Measurements from ENCODE around the gene ACTN1.
"Not testable (repeated sequence)": the region's sequence is repeated elsewhere in the genome, so short reads cannot be mapped to it uniquely, and the experiment has no call there.

Gene ACTN1

GRCh38 chr14:68862954-68863594, 116.0 kb downstream of the ACTN1 start:
- peak; percentile 57 for DNase-seq (ENCODE audit: low read depth)

- DNase-seq (ENCODE audit: low read depth): no peak
Measured at GRCh38 chr14:68860771-68861170, 118.3 kb downstream of the ACTN1 start.

GRCh38 chr14:68857516-68858070, 121.5 kb downstream of the ACTN1 start:
- no peak for DNase-seq (ENCODE audit: low read depth)

GRCh38 chr14:68856572-68856971, 122.5 kb downstream of the ACTN1 start:
- no peak for DNase-seq (ENCODE audit: low read depth)

- no peak for DNase-seq (ENCODE audit: low read depth)
Measured at GRCh38 chr14:68854421-68854820, 124.7 kb downstream of the ACTN1 start.

- DNase-seq (ENCODE audit: low read depth): no peak
Measured at GRCh38 chr14:68853749-68854148, 125.4 kb downstream of the ACTN1 start.

- DNase-seq (ENCODE audit: low read depth): not testable (repeated sequence)
Measured at GRCh38 chr14:68852493-68852892, 126.6 kb downstream of the ACTN1 start.

GRCh38 chr14:68851078-68851477, 128.0 kb downstream of the ACTN1 start:
- no peak for DNase-seq (ENCODE audit: low read depth)

GRCh38 chr14:68849416-68849815, 129.7 kb downstream of the ACTN1 start:
- DNase-seq (ENCODE audit: low read depth): no peak

- DNase-seq (ENCODE audit: low read depth): no peak
Measured at GRCh38 chr14:68848253-68848652, 130.8 kb downstream of the ACTN1 start.

GRCh38 chr14:68847640-68848039, 131.5 kb downstream of the ACTN1 start:
- DNase-seq (ENCODE audit: low read depth): not testable (repeated sequence)

GRCh38 chr14:68846466-68846865, 132.6 kb downstream of the ACTN1 start:
- no peak for DNase-seq (ENCODE audit: low read depth)

GRCh38 chr14:68844210-68844545, 134.9 kb downstream of the ACTN1 start:
- DNase-seq (ENCODE audit: low read depth): no peak

- DNase-seq (ENCODE audit: low read depth): peak; percentile 65
Measured at GRCh38 chr14:68843471-68844209, 135.5 kb downstream of the ACTN1 start.

- no peak for DNase-seq (ENCODE audit: low read depth)
Measured at GRCh38 chr14:68842298-68842697, 136.8 kb downstream of the ACTN1 start.

GRCh38 chr14:68841016-68841809, 137.9 kb downstream of the ACTN1 start:
- no peak for DNase-seq (ENCODE audit: low read depth)

- DNase-seq (ENCODE audit: low read depth): no peak
Measured at GRCh38 chr14:68840454-68840853, 138.6 kb downstream of the ACTN1 start.

- DNase-seq (ENCODE audit: low read depth): no peak
Measured at GRCh38 chr14:68836082-68836481, 143.0 kb downstream of the ACTN1 start.

- no peak for DNase-seq (ENCODE audit: low read depth)
Measured at GRCh38 chr14:68834816-68835215, 144.3 kb downstream of the ACTN1 start.

GRCh38 chr14:68828698-68829097, 150.4 kb downstream of the ACTN1 start:
- DNase-seq (ENCODE audit: low read depth): no peak

- no peak for DNase-seq (ENCODE audit: low read depth)
Measured at GRCh38 chr14:68825729-68826128, 153.4 kb downstream of the ACTN1 start.

GRCh38 chr14:68824517-68825347, 154.4 kb downstream of the ACTN1 start:
- DNase-seq (ENCODE audit: low read depth): no peak
